Measurements from ENCODE around the gene CSNK2A2.

Gene CSNK2A2

GRCh38 chr16:58126451-58126961 is 71.4 kb downstream of the CSNK2A2 start:
- no peak overlapping the region for H3K4me3 ChIP-seq (ENCODE audit: low read depth, low read length)
- DNase-seq (ENCODE audit: low read depth, low spot score): no peak
- in situ Hi-C loops (cut with HindIII; ENCODE audit: low sequenced_read_pairs): no loop called here
- TF ChIP-seq, protein P1, sequence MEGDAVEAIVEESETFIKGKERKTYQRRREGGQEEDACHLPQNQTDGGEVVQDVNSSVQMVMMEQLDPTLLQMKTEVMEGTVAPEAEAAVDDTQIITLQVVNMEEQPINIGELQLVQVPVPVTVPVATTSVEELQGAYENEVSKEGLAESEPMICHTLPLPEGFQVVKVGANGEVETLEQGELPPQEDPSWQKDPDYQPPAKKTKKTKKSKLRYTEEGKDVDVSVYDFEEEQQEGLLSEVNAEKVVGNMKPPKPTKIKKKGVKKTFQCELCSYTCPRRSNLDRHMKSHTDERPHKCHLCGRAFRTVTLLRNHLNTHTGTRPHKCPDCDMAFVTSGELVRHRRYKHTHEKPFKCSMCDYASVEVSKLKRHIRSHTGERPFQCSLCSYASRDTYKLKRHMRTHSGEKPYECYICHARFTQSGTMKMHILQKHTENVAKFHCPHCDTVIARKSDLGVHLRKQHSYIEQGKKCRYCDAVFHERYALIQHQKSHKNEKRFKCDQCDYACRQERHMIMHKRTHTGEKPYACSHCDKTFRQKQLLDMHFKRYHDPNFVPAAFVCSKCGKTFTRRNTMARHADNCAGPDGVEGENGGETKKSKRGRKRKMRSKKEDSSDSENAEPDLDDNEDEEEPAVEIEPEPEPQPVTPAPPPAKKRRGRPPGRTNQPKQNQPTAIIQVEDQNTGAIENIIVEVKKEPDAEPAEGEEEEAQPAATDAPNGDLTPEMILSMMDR (IDR thresholded peaks at IDR 0.05; ENCODE audit: low read depth, low read length): no peak

DNA sequence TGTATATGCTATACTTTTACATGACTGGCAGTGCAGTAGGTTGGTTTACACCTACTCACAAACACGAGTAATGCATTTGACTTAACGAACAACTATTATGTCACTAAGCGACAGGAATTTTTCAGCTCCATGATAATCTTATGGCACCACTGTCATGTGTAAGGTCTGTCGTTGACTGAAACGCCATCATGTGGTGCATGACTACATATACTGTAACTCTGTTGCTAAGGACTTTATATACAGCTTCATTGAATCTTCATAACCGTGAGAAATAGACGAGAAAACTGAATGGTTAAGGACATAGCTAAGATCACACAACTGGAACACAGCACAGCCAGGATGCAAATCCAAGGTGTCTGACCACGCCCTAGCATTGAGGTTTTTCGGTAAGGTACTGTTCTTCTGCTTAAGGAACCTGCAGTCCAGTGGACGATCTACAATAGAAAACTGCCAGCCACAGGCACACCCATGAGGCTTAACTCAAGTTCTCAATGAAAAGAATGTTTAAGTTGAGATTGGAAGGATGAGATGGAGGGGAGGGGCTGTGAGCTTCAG is 72.0 kb downstream of the CSNK2A2 start:
- no peak overlapping the region for H3K4me3 ChIP-seq (ENCODE audit: low read depth, low read length)
- in situ Hi-C loops (cut with HindIII; ENCODE audit: low sequenced_read_pairs): no loop called here
- no peak for DNase-seq (ENCODE audit: low read depth, low spot score)
- TF ChIP-seq, protein P1 (IDR thresholded peaks at IDR 0.05; ENCODE audit: low read depth, low read length): no peak

- no peak overlapping the region for H3K4me3 ChIP-seq (ENCODE audit: low read depth, low read length)
- TF ChIP-seq, protein P1 (IDR thresholded peaks at IDR 0.05; ENCODE audit: low read depth, low read length): no peak
- in situ Hi-C loops (cut with HindIII; ENCODE audit: low sequenced_read_pairs): no loop called here
- no peak for DNase-seq (ENCODE audit: low read depth, low spot score)
Observed at GRCh38 chr16:58125041-58125440, 72.9 kb downstream of the CSNK2A2 start.

- in situ Hi-C loops (cut with HindIII; ENCODE audit: low sequenced_read_pairs): no loop called here
- no peak overlapping the region for H3K4me3 ChIP-seq (ENCODE audit: low read depth, low read length)
- DNase-seq (ENCODE audit: low read depth, low spot score): peak; percentile 18
- TF ChIP-seq, protein P1 (IDR thresholded peaks at IDR 0.05; ENCODE audit: low read depth, low read length): no peak
Observed at GRCh38 chr16:58124601-58124915, 73.3 kb downstream of the CSNK2A2 start.

DNA sequence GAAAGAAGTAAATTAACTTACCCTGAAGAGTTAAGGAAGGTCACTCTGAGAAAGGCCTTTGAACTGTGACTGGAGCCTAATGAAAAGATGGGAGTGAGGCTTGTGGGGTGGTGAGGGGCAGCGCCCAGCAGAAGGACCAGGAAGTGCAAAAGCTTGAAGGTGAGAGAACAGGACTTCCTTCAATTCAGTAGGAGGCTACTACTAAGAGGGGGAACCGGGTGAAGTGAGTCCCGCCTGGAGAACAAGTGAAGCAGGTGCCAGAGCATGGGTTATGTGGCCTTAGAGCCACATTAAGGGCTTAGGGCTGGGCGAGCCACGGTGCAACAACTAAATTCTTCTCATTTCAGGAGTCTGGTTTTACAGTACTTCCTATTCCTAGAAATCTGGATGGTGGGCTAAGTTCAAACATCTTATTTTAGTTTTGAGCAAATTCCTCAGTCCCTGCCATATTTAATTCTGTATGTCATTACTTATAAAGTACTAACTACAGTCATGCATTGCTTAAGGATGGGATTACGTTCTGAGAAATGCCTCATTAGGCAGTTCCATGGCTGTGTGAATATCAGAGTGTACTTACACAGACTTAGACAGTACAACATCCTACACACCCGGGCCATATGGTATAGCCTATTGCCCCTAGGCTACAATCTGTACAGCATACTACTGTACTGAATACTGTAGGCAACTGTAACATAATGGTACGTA is 73.9 kb downstream of the CSNK2A2 start:
- DNase-seq (ENCODE audit: low read depth, low spot score): no peak
- TF ChIP-seq, protein P1 (IDR thresholded peaks at IDR 0.05; ENCODE audit: low read depth, low read length): no peak
- in situ Hi-C loops (cut with HindIII; ENCODE audit: low sequenced_read_pairs): no loop called here
- H3K4me3 ChIP-seq (ENCODE audit: low read depth, low read length): no peak overlapping the region

- no peak for DNase-seq (ENCODE audit: low read depth, low spot score)
- H3K4me3 ChIP-seq (ENCODE audit: low read depth, low read length): no peak overlapping the region
- in situ Hi-C loops (cut with HindIII; ENCODE audit: low sequenced_read_pairs): no loop called here
- TF ChIP-seq, protein P1 (IDR thresholded peaks at IDR 0.05; ENCODE audit: low read depth, low read length): no peak
Observed at GRCh38 chr16:58121132-58121531, 76.8 kb downstream of the CSNK2A2 start.
